EH (cell line): ENCODE data around the gene EYA2.
"Not testable (repeated sequence)": the region's sequence is repeated elsewhere in the genome, so short reads cannot be mapped to it uniquely, and the experiment has no call there.

Experiments used
- DNase-seq: peaks from one replicate; pipeline ENCODE4 v3.0.0-alpha.2; 2015; ENCODE audit warnings: low read depth

EYA2 gene

GRCh38 chr20:47204850-47205122, 310.1 kb downstream of the EYA2 start:
- DNase-seq, result not testable (repeated sequence)

GRCh38 chr20:47205577-47206123, 311.0 kb downstream of the EYA2 start:
- DNase-seq, result peak; percentile 83

- not testable (repeated sequence) for DNase-seq
Observed at GRCh38 chr20:47206552-47206951, 311.9 kb downstream of the EYA2 start.

GRCh38 chr20:47206962-47207641, 312.5 kb downstream of the EYA2 start:
- no peak for DNase-seq

- DNase-seq, result no peak
Observed at GRCh38 chr20:47208534-47209174, 314.0 kb downstream of the EYA2 start.

GRCh38 chr20:47209982-47210381, 315.3 kb downstream of the EYA2 start:
- DNase-seq, result no peak

GRCh38 chr20:47210470-47210869, 315.8 kb downstream of the EYA2 start:
- no peak for DNase-seq

- no peak for DNase-seq
Observed at GRCh38 chr20:47211036-47211435, 316.4 kb downstream of the EYA2 start.

GRCh38 chr20:47212606-47213207, 318.1 kb downstream of the EYA2 start:
- no peak for DNase-seq

- no peak for DNase-seq
Observed at GRCh38 chr20:47213966-47214365, 319.3 kb downstream of the EYA2 start.

- no peak for DNase-seq
Observed at GRCh38 chr20:47215653-47216397, 321.2 kb downstream of the EYA2 start.

GRCh38 chr20:47216819-47217410, 322.3 kb downstream of the EYA2 start:
- no peak for DNase-seq

GRCh38 chr20:47217482-47218446, 323.1 kb downstream of the EYA2 start:
- no peak for DNase-seq

GRCh38 chr20:47220161-47220582, 325.5 kb downstream of the EYA2 start:
- peak; percentile 38 for DNase-seq

- DNase-seq, result no peak
Observed at GRCh38 chr20:47221036-47221625, 326.5 kb downstream of the EYA2 start.

- no peak for DNase-seq
Observed at GRCh38 chr20:47222468-47223119, 328.0 kb downstream of the EYA2 start.

GRCh38 chr20:47223896-47224295, 329.3 kb downstream of the EYA2 start:
- DNase-seq, result no peak

- DNase-seq, result no peak
Observed at GRCh38 chr20:47224300-47224791, 329.7 kb downstream of the EYA2 start.

GRCh38 chr20:47224857-47225256, 330.2 kb downstream of the EYA2 start:
- no peak for DNase-seq

- no peak for DNase-seq
Observed at GRCh38 chr20:47225458-47225857, 330.8 kb downstream of the EYA2 start.
